ENCODE measurements around the gene BTBD17. TPM values are rescaled to one million over a fixed set of nuclear protein-coding genes. Genes with fewer than 3 reads are reported as not detected.

BTBD17 gene
- total RNA-seq, 2 donors from 2014 or later = 0.22 TPM; not detected in 1

- Histone ChIP-seq H3K4me3 (no peak overlapping the region), H3K9me3 (no peaks in the 10 kb centered on the region), H3K36me3 (no peaks in the 10 kb centered on the region), H3K27ac (no peak overlapping the region), H3K9ac (ENCODE audit: low read depth in 2 of 2, low read length in 2 of 2) (no peak overlapping the region), H3K4me1 (no peaks in the 10 kb centered on the region), H3K27me3 (no peaks in the 10 kb centered on the region)
- intact Hi-C loops (cut with DNase I) = no loop called here
- no peak for TF ChIP-seq CTCF (IDR thresholded peaks at IDR 0.05)
- DNase-seq = no peak
Observed at GRCh38 chr17:74318391-74318790, 43.3 kb downstream of the BTBD17 start.

- no peaks in the 10 kb centered on the region for H3K36me3 ChIP-seq
- TF ChIP-seq CTCF (IDR thresholded peaks at IDR 0.05) = no peak
- H3K4me3 ChIP-seq = no peak overlapping the region
- intact Hi-C loops (cut with DNase I) = no loop called here
- H3K9me3 ChIP-seq = no peaks in the 10 kb centered on the region
- H3K27me3 ChIP-seq = no peaks in the 10 kb centered on the region
- H3K4me1 ChIP-seq = no peaks in the 10 kb centered on the region
- no peak overlapping the region for H3K9ac ChIP-seq (ENCODE audit: low read depth in 2 of 2, low read length in 2 of 2)
- no peak overlapping the region for H3K27ac ChIP-seq
- no peak for DNase-seq
Observed at GRCh38 chr17:74317071-74317470, 44.6 kb downstream of the BTBD17 start.

GRCh38 chr17:74316220-74316619 is 45.4 kb downstream of the BTBD17 start:
- no peak for DNase-seq
- Histone ChIP-seq H3K4me3 (no peak overlapping the region), H3K27ac (no peak overlapping the region), H3K9me3 (no peaks in the 10 kb centered on the region), H3K9ac (ENCODE audit: low read depth in 2 of 2, low read length in 2 of 2) (no peak overlapping the region), H3K27me3 (no peaks in the 10 kb centered on the region), H3K36me3 (no peaks in the 10 kb centered on the region), H3K4me1 (no peaks in the 10 kb centered on the region)
- intact Hi-C loops (cut with DNase I) = no loop called here
- TF ChIP-seq CTCF (IDR thresholded peaks at IDR 0.05) = no peak

GRCh38 chr17:74314877-74315276 is 46.8 kb downstream of the BTBD17 start:
- Histone ChIP-seq H3K27ac (no peak overlapping the region), H3K4me3 (no peak overlapping the region), H3K27me3 (no peaks in the 10 kb centered on the region), H3K9ac (ENCODE audit: low read depth in 2 of 2, low read length in 2 of 2) (no peak overlapping the region), H3K9me3 (no peaks in the 10 kb centered on the region), H3K4me1 (no peaks in the 10 kb centered on the region), H3K36me3 (no peaks in the 10 kb centered on the region)
- no peak for TF ChIP-seq CTCF (IDR thresholded peaks at IDR 0.05)
- no peak for DNase-seq
- intact Hi-C loops (cut with DNase I) = no loop called here

GRCh38 chr17:74309902-74310301 is 51.8 kb downstream of the BTBD17 start:
- H3K36me3 ChIP-seq = no peaks in the 10 kb centered on the region
- H3K27me3 ChIP-seq = no peaks in the 10 kb centered on the region
- intact Hi-C loops (cut with DNase I) = no loop called here
- TF ChIP-seq CTCF (IDR thresholded peaks at IDR 0.05) = no peak
- no peak overlapping the region for H3K9ac ChIP-seq (ENCODE audit: low read depth in 2 of 2, low read length in 2 of 2)
- H3K27ac ChIP-seq = no peak overlapping the region
- no peaks in the 10 kb centered on the region for H3K4me1 ChIP-seq
- DNase-seq = no peak
- no peaks in the 10 kb centered on the region for H3K9me3 ChIP-seq
- no peak overlapping the region for H3K4me3 ChIP-seq

Data from colonic mucosa (tissue), 4 donors.